ENCODE measurements around the gene LRRC4B.

The LRRC4B gene

DNA sequence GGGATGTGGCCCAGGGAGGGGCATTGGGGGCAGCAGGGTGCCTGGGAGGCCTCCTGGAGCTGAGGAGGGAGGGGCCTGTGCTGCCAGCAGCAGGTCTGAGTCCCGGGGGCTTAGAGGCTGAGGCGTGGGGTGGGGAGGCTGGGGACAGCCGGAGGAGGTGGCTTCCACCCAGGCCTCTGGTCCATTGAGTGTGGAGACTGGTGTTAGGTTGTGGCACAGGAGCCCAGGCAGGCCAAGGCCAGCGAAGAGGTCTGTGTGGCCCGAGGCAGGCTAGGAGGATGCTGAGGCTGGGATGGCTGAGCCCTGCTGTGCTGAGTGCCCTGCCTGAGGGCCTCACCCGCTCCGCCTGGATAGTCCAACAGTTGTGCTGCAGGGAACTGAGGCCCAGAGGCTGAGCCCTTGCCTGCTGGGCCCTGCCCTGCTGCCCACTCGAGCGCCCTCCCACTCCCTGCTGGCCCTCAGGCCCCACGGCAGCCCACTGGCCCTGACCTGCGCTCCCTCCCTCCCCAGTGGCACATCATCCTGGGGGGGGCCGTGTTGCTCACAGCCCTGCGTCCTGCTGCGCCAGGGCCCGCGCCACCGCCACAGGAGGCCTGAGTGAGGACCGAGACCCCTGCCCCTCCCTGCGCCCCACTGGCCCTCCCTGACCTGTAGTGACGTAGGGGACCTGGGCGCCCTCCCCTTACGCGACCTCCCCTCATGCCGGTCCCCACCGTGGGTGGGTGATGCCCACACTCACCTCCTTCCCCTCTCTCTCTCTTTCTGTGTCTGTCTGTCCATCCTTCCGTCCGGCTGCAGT, 86.7 kb downstream of the LRRC4B start:
- H3K36me3 Mint-ChIP-seq (ENCODE audit: low read depth) = peaks cover 50% of the 10 kb centered on the region
- peaks cover 30% of the 10 kb centered on the region for H3K9me3 Mint-ChIP-seq
- peak overlapping the region; percentile 37 for H3K27ac Mint-ChIP-seq
- H3K4me1 Mint-ChIP-seq = peaks cover 18% of the 10 kb centered on the region
- H3K4me3 Mint-ChIP-seq = no peak overlapping the region
- DNase-seq = no peak
- TF ChIP-seq, protein P1, sequence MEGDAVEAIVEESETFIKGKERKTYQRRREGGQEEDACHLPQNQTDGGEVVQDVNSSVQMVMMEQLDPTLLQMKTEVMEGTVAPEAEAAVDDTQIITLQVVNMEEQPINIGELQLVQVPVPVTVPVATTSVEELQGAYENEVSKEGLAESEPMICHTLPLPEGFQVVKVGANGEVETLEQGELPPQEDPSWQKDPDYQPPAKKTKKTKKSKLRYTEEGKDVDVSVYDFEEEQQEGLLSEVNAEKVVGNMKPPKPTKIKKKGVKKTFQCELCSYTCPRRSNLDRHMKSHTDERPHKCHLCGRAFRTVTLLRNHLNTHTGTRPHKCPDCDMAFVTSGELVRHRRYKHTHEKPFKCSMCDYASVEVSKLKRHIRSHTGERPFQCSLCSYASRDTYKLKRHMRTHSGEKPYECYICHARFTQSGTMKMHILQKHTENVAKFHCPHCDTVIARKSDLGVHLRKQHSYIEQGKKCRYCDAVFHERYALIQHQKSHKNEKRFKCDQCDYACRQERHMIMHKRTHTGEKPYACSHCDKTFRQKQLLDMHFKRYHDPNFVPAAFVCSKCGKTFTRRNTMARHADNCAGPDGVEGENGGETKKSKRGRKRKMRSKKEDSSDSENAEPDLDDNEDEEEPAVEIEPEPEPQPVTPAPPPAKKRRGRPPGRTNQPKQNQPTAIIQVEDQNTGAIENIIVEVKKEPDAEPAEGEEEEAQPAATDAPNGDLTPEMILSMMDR (IDR thresholded peaks at IDR 0.05) = no peak
- peaks cover 7% of the 10 kb centered on the region for H3K27me3 Mint-ChIP-seq (ENCODE audit: low read depth, poor library complexity)

DNA sequence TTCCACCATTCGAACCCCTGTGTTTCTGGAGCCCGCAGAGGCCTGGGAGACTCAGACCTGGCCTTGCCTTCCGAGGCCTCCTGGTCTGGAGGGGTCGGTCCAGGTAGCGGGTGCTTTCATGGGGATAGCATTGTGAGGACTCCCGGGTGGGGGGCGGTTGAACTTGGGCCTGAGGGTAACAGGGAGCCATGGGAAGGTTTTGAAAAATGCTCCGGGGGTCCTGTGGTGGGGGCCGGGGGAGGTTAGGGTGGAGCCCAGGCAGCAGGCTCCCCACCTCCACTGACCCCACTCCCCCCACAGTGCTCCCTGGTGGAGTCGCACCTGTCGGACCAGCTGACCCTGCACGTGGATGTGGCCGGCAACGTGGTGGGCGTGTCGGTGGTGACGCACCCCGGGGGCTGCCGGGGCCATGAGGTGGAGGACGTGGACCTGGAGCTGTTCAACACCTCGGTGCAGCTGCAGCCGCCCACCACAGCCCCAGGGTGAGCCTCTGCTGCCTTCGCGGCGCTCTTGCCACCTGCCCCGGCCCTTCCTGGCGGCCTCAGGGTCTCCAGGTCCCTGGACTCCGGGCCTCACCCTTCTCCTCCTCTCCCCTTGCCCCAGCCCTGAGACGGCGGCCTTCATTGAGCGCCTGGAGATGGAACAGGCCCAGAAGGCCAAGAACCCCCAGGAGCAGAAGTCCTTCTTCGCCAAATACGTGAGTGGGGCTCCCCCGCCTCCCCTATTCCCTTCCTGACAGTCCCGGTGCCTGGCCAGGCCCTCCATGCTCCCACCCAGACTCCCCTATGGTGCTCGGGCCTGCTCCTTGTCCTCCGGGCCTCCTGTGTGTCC, 87.7 kb downstream of the LRRC4B start:
- Mint-ChIP-seq H3K27me3 (ENCODE audit: low read depth, poor library complexity) (peaks cover 9% of the 10 kb centered on the region), H3K4me3 (no peak overlapping the region), H3K4me1 (peaks cover 21% of the 10 kb centered on the region), H3K9me3 (peaks cover 23% of the 10 kb centered on the region), H3K27ac (peak overlapping the region; percentile 37), H3K36me3 (ENCODE audit: low read depth) (peaks cover 43% of the 10 kb centered on the region)
- TF ChIP-seq, protein P1 (IDR thresholded peaks at IDR 0.05) = no peak
- no peak for DNase-seq

DNA sequence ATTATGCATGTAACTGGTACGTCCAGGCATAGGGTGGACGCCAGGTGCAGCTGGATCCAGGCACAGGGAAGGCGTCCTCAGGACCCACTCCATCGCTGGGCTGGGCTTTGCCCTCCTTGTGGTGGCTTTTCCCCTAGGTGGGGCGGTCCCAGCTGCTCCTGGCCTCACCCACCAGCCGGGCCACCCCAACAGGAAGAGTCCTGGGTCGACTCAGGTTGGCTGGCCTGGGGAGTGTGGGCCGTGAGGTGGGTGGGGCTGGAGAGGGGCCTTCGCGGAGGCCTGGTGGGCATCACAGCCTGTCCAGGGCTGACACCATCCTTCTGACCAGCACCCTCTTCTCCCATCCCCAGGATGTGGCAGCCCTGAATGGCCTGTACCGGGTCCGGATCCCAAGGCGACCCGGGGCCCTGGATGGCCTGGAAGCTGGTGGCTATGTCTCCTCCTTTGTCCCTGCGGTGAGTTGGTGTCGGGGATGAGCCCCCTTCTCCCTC, 88.4 kb downstream of the LRRC4B start:
- Mint-ChIP-seq H3K4me3 (no peak overlapping the region), H3K27ac (no peak overlapping the region), H3K36me3 (ENCODE audit: low read depth) (peaks cover 36% of the 10 kb centered on the region), H3K4me1 (peaks cover 26% of the 10 kb centered on the region), H3K9me3 (peaks cover 19% of the 10 kb centered on the region), H3K27me3 (ENCODE audit: low read depth, poor library complexity) (peaks cover 9% of the 10 kb centered on the region)
- no peak for DNase-seq
- TF ChIP-seq, protein P1 (IDR thresholded peaks at IDR 0.05) = no peak

DNA sequence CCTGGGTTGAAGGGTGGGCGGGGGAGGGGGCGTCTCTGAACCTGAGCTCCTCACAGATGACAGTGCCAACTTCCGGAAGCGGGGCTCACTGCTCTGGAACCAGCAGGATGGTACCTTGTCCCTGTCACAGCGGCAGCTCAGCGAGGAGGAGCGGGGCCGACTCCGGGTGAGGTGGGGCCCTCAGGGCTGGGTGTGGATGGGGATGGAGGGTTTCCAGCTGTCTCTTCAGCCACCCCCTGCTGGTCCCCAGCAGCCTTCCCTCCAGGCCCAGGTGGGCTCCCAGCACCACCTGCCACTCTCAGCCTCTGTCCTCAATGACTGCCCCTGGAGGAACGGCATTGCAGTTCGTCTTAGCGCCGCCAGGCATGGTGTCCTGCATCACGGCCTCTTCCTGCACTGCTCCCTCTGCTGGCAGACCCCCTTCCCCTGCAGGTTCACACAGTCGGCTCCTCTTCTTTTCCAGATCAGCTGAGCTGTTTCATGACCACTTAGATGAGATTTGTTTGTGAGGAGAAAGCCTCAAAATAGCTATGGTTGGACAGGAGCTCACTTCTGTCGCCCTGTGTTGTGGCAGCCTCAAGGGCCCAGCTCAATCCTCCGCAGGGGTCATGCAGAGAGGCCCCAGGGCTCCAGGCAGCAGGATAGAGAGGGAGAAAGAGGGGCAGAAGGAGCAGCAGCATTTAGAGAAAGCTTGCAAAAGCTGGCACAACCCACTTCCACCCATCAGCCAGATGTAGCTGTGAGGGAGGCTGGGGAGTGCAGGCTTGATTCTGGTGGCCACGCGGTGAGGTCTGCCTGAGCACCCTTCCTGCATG, 89.1 kb downstream of the LRRC4B start:
- TF ChIP-seq, protein P1 (IDR thresholded peaks at IDR 0.05) = peak; percentile 39
- peaks cover 19% of the 10 kb centered on the region for H3K9me3 Mint-ChIP-seq
- no peak overlapping the region for H3K27ac Mint-ChIP-seq
- no peak for DNase-seq
- peaks cover 9% of the 10 kb centered on the region for H3K27me3 Mint-ChIP-seq (ENCODE audit: low read depth, poor library complexity)
- peaks cover 26% of the 10 kb centered on the region for H3K4me1 Mint-ChIP-seq
- H3K4me3 Mint-ChIP-seq = no peak overlapping the region
- peaks cover 33% of the 10 kb centered on the region for H3K36me3 Mint-ChIP-seq (ENCODE audit: low read depth)

DNA sequence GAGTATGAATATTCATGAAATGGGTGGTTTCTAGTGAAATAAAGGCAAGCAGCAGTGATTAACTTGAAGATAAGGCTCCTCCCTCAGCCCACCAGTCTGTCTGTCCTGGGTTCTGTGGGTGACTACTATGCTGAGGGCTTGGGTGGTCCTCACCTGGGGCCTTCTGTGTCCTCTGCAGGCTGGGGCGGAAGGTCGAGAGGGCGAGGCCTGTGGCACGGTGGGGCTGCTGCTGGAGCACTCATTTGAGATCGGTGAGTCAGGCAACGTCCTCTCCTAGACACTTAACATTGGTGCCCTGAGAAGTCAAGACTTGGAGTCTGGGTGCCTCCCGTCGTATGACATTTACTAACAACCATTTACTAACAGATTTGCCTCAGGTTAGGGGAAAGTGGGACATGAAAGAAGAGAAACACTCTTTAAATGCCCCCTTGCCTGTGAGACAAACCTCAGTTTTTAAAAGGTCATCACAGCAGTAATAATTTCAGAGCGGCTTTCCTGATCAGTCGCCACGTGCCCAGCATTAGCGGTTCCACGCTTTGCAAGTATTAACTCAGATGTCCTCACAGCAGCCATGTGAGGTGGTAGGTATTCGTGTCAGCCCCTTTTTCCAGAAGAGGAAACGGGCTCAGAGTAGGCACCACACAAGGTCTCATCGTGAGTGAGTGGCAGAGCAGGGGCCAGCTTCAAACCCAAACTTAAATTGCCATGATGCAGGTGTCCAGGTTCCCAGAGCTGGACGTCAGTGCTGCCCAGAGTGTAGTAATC, 90.3 kb downstream of the LRRC4B start:
- no peak for DNase-seq
- Mint-ChIP-seq H3K27me3 (ENCODE audit: low read depth, poor library complexity) (peaks cover 15% of the 10 kb centered on the region), H3K4me3 (peak overlapping the region; percentile 97), H3K4me1 (peaks cover 26% of the 10 kb centered on the region), H3K9me3 (peaks cover 19% of the 10 kb centered on the region), H3K36me3 (ENCODE audit: low read depth) (peaks cover 27% of the 10 kb centered on the region), H3K27ac (no peak overlapping the region)
- TF ChIP-seq, protein P1 (IDR thresholded peaks at IDR 0.05) = no peak

Data from nephron progenitor cell (in vitro differentiated cells).